HG02798 (cell line): ENCODE results near the gene CYREN.
"Not testable (repeated sequence)": the region's sequence is repeated elsewhere in the genome, so short reads cannot be mapped to it uniquely, and the experiment has no call there.

Experiments
- ATAC-seq: cut with Tn5 transposase; IDR thresholded peaks from one replicate; pipeline ENCODE4 v1.9.1; 2021; ENCODE audit warnings: mild to moderate bottlenecking; ENCODE audit not compliant: unreplicated experiment, poor library complexity

Gene CYREN, protein sequence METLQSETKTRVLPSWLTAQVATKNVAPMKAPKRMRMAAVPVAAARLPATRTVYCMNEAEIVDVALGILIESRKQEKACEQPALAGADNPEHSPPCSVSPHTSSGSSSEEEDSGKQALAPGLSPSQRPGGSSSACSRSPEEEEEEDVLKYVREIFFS

DNA sequence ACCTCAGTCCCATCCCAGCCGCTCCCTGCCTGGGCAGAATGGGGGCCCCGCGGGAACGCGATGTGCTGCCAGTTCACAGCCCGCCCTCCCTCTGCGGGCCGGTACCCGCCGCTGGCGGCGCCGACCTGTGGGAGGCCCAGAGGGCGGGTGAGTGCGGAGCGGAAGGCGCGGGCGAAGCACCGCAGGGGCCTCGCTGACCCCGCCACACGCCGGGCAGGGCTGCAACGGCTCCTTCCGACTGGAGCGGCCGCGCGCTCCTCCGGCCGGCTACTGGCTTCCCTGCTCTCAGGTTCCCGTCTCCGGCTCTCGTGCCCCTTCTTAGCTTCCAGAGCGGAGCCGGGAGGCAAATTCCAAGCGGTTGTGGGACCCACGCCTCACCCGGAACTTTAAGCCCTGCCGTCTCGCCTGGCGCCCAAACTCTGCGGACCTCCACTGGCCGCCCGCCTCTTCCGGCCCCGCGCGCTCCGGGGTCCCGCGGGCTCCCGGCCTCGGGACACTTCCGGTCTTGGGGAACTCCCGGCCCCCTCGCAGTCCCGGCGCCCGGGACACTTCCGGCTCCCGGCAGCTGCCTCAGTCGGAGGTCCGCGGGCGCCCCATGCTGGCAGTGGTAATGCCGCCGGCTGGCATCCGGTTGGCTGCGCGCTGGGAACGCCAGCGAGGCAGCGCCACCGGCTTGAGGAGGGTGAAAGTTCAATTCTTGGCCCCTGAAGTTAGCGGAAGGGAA, at the start of gene CYREN:
Gene CYREN, minus strand, starts transcription at position 434 of the 724 bp plus-strand sequence. CDS start 1,785 bp downstream, outside the sequence.
- ATAC-seq = peak; percentile 83

DNA sequence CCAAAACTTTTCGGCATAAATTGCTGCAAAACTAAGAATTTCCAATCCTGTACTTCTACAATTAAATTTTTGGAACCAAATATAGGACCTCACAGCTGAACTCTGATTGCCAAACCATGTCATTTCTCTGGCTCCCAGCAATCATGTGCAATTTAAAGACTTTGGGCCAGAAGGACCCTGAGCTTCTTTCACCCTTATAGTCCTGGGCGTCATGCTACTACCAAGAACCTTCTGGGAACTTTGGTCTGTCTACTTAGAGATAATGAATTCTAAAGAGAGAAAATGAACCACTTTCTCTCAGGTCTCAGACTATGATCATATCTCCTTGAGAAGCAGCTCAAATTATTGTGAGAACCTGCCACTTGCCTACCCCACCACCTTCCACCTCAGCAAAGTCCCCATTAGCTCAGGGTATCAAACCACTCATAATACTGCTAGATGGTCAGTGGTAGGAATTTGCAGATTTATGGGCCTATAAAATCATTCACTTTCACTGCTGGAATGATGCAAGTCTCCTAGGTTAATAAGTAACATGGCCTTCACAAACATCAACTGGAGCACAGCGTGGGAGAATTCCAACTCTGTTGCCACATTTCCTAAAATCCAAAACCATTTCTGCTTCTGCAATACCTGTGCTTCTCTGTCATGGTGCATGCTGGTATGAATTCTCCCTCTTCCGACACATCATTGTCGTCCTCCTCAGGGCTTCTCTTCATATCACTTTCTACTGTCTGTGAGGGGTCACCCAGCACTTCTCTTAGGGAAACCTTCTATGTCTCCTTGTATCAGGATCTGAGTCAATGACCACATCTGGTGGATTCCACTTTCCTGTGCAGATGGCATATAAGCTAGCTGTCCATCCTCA, 47.4 kb upstream of the CYREN start:
- ATAC-seq = no peak

DNA sequence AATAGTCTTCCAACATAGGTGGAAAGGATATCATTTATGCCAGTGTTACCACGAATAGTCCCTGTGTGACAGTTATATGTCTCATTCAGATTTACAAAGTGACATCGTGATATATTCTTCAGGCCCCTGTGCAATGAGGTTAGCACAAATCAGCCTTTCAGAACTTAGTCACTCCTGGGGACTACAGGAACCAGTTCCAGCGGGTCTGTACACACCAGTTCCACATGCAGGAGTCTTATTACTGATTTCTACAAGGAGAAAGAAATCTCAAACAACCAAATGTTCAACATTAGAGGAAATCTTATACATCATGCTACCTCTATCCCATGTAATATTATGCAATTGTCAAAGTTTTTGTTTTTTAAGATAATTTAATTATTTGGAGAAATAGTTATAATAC, 45.2 kb upstream of the CYREN start:
- no peak for ATAC-seq

DNA sequence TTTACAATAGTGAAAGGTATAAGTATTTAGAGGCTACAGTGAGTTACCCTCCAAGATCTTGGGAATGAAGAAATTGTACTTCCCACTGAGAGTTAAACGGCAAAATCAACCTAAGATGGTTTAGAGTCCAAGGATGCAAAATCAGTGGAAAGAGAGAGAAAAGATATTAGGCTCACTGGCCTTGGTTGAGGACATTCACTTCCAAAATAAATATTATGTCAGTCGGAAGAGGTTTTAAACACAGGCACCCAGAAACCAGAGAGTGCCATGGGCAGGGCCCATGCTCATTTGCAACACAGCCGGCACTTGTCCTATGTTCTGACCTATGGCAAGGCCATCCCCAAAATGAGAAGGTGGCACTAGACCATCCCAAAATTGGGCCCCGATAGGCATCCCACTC, 44.7 kb upstream of the CYREN start:
- no peak for ATAC-seq

DNA sequence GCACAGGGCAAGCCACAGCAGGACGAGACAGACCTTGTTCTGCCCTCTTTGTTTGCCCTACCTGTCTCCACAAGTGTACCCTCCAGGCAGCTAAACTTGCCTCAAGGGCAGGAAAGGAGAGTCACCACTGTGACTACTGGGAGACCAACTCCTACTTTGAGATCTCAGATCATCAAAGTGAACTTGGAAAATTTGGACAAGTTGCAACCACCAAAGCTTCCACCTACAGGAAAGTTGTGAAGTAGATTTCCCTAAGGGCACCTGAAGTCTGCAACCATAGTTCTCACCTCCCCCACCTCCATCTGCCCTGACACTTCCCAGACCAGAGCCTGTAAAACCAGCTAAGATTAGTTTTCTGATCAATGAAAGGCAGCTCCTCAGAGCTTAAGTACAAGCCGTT, 43.3 kb upstream of the CYREN start:
- ATAC-seq = no peak

DNA sequence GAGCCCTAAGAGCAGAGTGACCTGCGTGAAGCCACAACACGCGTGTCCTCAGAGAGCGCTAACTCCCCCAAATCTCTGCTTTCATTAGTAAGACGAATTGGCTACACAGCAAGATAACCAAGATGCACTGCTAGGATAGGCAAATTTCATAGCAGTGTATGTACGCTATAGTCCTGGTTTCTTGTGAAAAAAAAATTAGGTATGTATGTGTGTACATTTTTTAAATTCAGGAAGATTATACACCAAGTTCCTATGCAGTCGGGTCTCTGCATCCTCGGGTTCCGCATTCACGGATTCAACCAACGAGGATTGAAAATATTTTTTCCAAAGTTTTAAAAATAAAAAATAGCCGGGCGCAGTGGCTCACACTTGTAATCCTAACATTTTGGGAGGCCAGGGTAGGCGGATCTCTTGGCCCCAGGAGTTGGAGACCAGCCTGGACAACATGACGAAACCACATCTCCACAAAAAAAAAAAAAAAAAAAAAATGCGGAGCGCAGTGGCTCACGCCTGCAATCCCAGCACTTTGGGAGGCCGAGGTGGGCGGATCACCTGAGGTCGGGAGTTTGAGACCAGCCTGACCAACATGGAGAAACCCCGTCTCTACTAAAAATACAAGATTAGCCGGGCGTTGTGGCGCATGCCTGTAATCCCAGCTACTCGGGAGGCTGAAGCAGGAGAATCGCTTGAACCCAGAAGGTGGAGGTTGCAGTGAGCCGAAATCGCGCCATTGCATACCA, 41.6 kb upstream of the CYREN start:
- ATAC-seq = not testable (repeated sequence)

DNA sequence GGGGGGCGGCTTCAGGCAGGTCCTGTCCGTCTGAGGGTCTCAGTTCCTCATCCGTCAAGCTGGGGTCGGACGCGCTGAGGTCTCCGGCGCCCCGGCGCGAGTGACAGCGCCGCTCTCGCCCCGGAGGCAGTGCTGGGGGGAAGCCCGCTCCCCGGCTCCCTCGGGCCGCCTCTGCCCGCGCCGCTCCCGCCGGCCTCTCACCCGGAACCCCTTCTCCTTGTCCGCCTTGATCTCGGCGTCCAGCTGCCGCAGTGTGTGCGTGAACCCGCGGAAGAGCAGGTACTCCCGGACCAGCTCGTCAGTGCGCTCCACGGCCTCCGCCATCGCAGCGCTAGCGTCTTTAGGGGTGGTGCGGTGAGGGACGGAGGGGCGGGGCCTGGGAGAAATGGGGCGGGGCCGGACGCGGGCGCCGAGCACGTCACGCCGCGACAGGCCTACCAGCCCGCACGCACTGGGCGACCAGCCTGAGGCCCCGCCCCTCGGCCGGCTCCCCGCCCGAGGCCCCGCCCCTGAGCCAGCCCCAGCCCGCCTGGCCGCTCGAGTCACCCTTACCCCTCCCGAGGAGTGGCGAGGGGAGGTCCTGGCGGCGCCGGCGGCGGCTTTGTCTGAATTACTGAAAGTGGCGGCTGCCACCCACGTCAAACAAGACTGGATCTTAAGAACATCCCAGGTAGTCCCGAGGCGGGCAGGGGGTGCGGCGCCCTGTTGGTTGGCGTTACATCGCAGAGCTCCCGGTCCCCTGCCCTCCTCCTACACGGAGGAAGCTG, 40.9 kb upstream of the CYREN start, which contains the start of gene WDR91:
Gene WDR91, minus strand, starts transcription at position 348 of the 767 bp plus-strand sequence. Its CDS starts 24 bp downstream, at position 324.
- peak; percentile 90 for ATAC-seq

DNA sequence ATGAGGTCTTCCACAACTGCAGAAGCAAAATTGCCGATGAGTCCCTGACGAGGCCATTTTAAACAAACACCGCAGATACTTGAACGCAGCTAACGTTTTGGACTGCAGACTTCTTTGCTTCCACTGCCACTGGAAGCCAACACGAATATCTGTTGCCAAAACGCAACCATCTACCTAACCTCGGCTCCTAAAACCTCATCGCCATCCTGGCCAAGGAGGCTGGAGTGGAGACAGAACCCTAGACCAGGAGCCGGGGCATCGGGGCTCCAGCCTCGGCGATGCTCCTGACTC, 40.3 kb upstream of the CYREN start:
- no peak for ATAC-seq

DNA sequence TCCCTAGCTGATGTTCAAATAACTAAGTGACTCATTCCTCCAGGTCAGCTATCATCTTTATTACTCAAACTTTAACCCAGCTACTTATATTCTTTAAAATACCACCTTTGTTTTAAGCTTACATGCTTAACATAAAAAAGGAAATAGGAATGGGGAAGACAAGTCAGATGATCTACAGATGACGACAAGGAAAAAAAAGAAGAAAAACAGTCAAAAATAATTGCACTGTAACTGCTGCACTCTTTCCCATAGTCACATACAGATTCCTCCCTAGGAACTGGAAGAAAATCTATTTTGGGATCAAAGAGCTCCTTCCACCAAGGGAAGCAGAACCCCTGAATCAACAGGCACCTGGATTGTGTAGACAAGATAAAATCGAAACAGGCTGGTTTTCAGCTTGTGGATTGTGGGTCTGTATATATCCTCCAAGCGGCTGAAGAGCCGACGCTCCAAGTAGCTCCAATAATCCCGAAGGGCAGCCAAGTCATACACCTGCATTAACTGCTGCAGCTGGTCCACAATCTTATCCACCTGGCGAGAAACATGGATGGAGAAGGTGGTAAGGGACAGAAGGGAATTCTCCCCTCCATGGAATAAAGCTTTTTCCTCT, 38.8 kb upstream of the CYREN start:
- no peak for ATAC-seq

DNA sequence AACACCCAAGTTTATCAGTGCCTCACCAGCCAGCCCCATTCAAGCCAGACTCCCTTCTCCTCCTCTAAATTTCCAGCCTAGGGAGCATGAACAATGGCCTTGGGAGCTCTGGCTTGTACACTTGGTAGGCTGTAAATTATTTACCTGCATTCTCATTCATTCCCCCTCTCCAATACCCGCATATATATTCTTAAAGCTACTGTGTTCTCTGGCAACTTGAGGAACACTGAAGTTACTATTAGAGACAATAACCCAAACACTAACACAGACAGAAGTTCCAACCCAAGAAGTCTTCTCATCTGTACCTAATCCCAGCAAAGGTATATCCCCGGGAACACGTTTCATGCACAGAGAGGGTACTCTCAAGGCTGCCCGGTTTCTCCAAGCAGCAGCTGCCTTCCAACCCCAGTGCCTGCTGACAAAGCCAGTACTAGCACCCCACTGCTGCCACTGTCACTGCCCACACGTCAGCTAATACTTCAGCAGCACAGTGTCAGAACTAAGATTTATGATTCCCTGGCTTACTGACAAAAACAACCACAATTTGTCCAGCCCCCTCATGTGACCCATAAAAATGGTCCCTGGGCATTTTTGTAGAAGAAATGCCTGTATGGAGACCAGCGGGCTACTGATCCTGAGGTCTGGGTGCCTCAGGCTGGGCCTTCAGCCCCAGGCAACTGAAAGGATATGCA, 37.7 kb upstream of the CYREN start:
- ATAC-seq = no peak

DNA sequence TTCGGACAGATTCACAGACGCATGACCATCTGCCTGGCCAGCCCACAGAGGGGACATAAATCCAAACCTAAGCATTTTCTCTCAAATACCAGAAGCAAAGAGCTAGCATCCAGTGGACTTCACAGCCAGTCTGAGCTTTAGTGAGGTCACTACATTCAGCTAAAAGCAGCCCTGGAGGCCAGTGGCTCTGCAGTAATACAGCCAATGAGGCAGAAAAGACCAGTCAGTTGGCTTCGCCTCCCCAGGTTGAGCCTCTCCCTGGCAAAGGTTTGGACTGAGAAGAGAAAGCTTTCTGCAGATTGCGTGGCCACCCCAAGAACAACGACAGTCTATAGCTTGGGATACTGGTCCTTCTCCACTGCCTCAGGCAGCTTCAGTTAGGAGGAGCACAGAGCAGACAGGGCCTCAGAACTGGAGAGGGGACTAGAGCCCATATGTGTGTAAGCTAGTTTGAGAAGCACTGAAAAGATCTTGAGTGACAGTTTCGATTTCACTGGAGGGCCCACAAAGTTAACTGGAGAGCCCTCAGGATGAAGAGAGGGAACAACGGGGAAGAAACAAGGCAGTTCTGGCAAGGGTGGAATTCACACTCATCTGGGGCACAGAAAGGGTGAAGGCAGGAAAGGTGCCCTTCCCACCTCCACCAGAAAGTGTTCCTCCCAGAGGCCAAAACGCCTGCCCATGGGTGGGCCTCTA, 37.0 kb upstream of the CYREN start:
- ATAC-seq = peak; percentile 18

DNA sequence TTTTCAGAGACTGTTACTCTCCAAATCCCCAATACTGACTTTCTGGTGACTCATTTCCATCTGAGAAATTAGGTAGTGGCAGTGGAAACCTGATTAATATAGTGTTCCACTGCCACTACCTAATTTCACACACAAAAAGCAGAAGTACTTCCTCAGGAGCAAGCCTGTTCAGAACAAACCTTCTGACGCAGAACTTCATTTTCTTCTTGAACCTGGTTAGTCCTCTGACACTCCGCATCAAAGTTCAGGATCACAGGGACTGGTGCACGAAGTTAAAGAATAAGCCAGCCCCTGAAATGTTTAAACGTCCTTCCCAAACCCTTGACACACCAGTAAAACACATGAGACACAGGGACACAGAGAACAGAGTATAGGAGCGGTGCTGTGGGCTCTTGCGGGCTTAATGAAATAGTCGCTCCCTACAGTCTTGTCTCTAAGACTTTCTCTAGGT, 36.5 kb upstream of the CYREN start:
- ATAC-seq = peak; percentile 19

DNA sequence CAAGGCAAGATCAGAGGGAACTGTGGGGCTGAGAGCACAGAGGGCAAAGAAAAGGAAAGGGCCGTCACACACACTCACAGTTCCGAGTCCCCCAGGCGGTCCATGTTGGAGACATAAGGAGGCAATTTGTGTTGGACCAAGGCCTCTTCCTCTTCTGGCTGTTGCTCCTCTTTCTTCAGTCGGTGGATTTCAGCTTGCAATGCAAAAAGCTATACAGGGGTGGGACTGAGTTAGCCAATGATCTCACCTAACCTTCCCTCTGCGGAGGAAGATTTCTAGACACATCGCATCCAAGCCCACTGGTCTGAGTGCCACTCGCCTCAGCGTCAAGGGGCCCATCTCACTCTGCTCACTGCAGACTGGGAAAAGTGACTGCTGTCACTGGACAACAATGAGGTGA, 35.3 kb upstream of the CYREN start:
- no peak for ATAC-seq

DNA sequence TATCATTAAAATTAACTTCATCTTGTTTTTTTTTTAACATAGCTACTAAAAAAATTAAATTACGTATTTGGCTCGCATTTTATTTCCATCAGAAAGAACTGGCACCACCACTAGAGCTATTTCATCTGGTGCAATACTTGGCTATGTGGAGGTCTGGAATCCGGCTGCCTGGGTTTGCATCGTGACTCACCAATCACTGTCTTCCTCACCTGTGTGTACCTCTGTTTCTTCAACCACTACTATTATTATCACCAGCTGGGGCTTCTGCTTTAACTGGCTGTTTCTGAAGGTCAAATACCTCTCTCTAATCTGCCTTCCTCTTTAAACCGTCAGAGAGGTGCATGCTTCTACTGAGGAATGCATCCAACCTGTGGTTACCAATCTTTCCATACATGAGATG, 34.4 kb upstream of the CYREN start:
- ATAC-seq = no peak

DNA sequence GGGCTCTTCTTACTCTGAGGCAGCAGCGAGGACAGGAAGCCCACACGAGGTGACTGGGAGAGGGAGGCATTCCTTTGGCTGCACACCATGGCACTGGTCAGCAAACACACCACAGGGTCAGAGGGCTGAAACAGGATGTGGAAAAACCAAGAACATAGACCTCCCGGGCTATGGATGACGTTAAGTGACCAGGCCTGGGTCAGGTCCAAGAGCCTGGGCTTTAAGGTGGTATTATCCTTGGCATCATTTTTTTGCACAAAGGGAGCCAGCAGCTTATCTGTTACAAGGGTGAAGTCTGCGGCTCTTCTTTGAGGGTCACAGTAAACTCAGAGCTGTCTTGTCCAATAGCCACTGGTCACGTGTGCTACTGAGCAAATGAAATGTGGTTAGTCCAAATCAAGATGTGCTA, 33.8 kb upstream of the CYREN start:
- no peak for ATAC-seq

DNA sequence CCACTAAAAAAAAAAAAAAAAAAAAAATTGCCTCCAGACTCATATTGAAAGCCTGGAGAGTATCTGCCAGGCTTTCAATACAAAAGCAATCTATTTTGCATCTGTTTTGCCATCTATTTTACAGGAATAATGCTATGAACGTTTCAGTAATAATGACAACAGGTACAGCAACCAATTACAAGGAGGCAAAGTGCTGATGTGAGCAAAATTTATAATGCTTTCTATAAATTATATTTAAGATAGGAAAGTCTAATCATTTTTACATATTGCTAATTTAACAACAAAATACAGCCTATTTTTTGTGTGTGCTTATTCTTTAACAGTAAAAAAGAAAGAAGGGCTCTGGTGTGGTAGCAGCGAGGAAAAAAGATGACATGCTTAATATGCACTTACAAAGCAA, 30.8 kb upstream of the CYREN start:
- no peak for ATAC-seq

DNA sequence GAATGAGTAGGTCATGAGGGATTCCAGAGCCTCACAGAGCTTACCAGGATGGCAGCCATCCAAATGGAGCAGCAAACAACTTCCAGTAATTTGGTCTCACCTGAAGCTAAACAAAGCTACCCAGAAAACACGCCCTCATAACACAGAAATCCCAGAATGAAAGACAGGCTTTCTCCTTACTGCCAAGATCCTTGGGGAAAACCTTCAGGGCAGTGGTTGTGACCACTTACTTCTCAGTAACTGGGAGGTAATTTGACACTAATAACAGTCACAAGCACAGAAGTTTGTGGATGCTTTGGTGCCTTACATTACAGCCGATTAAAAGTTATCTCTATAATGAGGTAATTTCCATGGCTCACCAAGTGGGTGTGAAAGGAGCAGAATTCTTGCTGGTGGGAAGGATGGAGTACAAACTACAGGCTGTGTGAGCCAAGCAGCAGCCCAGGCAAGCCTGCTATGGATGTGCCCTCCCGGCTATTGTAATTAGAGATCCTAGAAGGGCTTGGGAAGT, 30.4 kb upstream of the CYREN start:
- ATAC-seq = no peak

DNA sequence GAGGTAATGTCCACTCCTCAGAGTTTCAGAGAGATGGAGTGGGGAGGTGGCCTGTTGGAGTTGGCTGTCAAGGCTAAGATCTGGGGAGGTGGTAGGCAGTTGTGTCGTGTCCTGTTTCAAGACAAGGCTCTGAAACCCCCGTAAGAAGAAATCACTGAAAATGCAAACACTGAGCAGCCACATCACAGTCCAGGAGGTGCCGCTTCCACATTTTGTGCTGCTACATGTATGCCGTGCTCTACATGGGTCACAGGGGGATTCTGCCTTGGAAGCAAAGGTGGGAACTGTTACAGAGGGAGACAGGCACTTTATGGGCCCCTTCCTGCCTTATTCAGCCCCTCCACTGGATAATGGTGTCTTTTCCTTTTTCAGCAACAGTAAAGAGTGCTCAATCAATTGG, 28.9 kb upstream of the CYREN start:
- ATAC-seq = no peak
